Measurements from ENCODE around the gene CFAP46.
"Not testable (repeated sequence)": the region's sequence is repeated elsewhere in the genome, so short reads cannot be mapped to it uniquely, and the experiment has no call there.

Gene CFAP46

DNA sequence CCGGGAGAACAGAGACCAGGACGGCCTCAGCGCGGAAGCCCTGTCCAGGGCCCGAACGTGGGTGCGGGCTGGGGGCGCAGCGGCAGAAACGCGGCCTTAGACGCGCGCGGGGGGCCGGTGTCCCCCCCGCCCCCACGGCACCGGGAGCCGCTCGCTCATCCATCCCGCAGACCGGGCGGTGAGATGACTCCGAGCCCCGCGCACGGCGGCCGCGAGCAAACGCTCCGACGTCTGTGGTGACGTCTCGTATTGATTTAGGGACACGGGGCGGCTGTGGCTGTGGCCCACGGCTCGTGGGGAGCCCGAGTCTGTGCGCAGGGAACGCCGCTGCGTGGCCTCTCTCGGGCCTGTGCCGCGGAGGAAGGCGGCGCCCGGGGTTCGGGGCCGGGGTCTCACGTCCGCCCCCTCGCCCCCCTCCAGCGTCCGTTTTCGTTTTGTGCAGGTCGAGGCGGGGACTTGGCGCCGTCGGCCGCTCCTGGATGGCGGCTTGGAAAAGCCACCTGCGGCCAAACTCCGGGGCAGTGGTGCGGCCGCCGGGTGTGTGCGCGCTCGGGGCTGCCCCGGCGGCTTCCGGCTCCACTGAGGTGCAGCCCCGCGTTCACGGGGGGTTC lies 155.4 kb downstream of the CFAP46 start:
- DNase-seq (ENCODE audit: extremely low spot score, insufficient read length, low read depth) (no peak), FAIRE-seq (no peak)

DNA sequence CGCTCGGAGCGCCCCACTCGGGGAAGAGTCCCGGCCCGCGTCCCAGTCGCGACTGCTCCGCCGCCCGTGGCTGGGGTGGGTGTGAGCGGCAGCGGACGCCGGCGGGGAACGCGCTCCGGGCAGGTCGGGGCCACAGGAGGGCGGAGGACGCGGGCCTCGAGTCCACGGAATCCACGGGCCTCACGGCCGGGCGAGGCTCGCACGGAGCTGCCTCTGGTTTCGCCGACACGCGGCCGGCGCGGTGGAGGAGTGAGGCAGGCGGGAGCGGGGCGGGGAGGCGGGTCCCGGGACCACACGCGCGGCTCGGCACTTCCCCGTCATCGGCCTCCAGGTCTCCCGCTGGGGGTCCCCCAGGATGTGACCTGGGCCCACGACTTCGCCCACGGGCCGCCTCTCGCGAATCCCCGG lies 155.9 kb downstream of the CFAP46 start:
- DNase-seq (ENCODE audit: extremely low spot score, insufficient read length, low read depth) (no peak), FAIRE-seq (no peak)

DNA sequence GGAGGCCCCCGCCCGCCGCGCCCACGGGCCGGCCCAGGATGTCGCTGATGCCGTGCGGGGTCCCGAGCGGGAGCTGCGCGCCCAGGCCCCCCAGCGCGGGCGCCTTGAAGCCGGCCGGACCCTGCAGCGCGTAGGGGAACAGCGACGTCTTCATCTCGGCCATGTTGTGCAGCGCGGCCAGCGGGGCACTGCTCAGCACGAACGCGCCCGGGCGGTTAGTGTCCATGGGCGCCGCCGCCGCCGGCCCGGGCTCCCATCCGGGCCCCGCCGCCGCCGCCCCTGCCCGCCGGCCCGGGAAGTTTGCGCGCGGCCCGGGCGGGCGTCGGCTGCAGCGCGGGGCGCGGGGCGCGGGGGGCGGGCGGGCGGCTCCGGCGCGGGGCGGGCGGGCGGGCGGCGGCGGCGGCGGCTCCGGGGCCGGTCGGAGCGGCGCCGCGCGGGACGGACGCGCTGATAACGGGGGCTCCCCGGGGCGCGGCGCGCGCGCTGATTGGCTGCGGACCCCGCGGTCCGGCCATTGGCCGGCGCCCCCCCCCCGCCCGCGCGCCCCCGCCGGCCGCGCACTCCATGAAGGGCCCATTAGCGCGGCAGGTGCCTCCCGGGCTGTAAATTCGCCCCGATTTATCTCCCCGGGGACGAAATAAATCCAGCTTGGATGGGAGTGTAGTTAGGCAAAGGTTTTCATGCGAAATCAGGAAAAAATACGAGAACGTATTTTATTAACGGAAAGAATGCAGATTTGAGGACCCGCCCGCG lies 156.5 kb downstream of the CFAP46 start, which contains the start of gene NKX6-2:
Gene NKX6-2 (minus strand): TSS at position 425 of the 753 bp plus-strand sequence. CDS start 199 bp downstream, at position 226.
- no peak for DNase-seq (ENCODE audit: extremely low spot score, insufficient read length, low read depth)
- FAIRE-seq: no peak

DNA sequence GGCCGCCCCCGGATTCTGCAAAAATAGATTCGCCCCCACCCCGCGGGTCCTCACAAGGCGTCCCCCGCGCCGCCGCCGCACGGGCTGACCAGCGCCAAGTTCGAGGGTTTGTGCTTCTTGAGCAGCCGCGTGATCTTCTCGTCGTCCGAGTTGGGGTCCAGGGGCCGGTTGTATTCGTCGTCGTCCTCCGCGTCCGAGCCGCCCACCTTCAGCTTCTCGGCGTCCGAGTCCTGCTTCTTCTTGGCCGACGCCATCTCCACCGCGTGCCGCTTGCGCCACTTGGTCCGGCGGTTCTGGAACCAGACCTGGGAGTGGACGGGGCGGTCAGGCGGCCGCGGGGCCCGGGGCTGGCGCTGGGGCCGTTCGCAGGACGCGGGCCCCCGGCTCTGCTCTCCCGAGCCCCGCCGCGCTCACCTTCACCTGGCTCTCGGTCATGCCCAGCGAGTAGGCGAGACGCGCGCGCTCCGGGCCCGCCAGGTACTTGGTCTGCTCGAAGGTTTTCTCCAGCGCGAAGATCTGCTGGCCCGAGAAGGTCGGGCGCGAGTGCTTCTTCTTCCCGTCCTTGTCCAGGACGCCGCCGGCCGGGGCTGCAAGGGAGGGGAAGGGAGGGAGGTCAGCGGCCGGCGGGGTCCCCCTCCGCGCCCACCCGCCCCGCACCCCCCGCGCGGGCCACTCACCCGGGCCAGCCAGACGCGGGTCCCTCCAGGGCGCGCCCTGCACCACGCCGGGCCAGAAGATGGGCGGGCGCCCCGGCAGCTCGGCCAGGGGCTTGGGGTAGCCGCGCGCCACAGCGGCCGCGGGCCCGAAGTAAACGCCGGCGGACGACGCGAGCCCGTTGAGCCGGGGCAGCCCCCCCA lies 157.3 kb downstream of the CFAP46 start:
- FAIRE-seq (no peak), DNase-seq (ENCODE audit: extremely low spot score, insufficient read length, low read depth) (no peak)

GRCh38 chr10:132783940-132784865 lies 158.2 kb downstream of the CFAP46 start:
- no peak for FAIRE-seq
- no peak for DNase-seq (ENCODE audit: extremely low spot score, insufficient read length, low read depth)

DNA sequence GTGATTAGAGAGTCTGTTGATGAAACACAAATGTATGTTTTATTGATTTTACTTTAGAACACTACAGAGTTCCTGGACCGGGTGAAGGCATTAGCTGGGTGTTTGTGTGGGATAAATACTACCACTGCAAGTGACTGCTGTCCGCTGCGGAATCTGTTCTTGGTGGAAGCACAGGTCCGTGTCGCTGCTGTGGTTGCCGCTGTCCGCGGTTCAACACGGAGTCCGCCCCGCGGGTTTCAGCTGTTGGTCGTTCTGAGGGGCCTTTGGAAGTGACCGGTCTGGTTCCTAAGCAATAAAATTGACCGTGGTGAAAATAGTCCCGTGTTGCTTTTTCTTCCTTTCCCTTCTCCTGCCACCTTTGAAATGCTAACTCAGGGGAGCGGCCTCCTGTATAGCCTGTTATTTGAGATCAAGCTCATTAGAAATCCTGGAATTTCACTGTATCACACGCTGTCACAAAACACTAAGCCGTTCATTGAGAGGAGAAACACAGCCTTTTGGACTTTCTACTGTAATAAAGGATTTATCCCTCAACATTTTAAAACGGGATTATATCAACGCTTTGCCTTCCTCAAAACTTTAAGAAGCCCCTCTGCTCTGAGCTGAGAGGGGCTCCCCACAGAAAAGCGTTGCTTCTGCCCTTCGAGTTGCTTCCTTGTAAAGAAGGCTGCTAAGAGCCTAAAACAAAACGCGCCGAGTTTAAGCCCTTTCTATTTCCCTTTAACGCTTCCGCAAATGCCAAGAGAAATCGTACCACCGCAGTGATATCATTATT lies 159.0 kb downstream of the CFAP46 start:
- DNase-seq (ENCODE audit: extremely low spot score, insufficient read length, low read depth) (no peak), FAIRE-seq (no peak)

- no peak for FAIRE-seq
- no peak for DNase-seq (ENCODE audit: extremely low spot score, insufficient read length, low read depth)
Measured at GRCh38 chr10:132781556-132781955, 160.8 kb downstream of the CFAP46 start.

DNA sequence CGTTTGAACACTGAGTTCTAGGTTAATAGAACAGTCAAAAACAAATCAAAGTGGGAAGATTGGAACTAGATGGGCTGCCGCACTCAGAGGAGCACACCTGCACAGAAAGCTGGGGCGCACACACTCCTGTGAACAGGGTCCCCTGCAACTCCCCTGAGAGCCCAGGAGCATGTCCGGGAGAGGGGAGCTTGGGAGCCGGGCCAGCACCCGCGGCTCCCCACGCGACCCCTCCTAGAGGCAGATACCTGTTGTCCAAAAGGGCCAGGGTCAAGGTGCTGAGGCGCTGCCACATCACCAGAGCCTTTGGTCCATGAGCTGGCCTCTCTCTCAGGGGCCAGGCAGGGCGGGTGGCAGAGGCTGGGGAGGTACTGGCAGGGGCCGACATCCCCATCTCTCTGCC lies 162.0 kb downstream of the CFAP46 start:
- no peak for DNase-seq (ENCODE audit: extremely low spot score, insufficient read length, low read depth)
- no peak for FAIRE-seq

DNA sequence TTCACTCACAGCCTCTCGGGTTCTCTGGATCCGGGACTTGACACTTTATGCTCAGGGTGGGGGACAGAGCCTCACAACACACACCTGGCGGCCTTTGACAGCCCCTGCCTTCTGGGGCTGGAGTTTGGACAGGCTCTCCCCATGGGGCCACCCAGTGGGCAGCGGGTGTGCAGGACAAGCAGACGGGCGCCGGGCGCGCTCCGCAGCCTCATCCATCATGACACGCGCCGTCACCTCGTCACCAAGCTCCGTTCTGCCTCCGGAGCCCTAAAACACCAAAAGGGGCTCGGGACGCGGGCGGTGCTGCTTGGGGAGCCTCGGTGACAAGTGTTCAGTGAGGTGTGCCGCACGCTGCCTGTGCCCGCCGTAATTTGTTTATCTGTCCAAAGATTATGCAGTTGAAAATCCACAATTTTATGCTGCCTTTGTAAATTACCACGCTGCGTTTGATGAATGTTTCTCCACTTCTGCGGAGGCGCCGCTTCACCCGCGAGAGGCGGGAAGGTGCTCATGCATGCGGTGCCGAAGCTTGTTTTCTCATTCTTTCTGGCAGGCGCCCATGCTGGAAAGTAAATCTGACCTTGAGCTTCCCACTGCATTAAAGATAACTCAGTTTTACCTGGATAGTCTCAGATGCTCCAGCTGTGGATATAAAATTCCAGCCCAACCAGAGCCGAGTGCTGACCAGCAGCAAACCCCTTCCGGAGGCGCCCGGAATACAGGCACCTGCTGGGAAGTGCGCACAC lies 162.6 kb downstream of the CFAP46 start:
- FAIRE-seq: no peak

GRCh38 chr10:132777441-132777840 lies 164.9 kb downstream of the CFAP46 start:
- no peak for FAIRE-seq

More for the DNA sequence above, 162.6 kb downstream of the CFAP46 start:
- no peak for DNase-seq (ENCODE audit: extremely low spot score, insufficient read length, low read depth)

GRCh38 chr10:132776821-132777220 lies 165.5 kb downstream of the CFAP46 start:
- DNase-seq (ENCODE audit: extremely low spot score, insufficient read length, low read depth): no peak
- no peak for FAIRE-seq

More at GRCh38 chr10:132777441-132777840, 164.9 kb downstream of the CFAP46 start:
- no peak for DNase-seq (ENCODE audit: extremely low spot score, insufficient read length, low read depth)

GRCh38 chr10:132776186-132776585 lies 166.2 kb downstream of the CFAP46 start:
- DNase-seq (ENCODE audit: extremely low spot score, insufficient read length, low read depth) (no peak), FAIRE-seq (no peak)

DNA sequence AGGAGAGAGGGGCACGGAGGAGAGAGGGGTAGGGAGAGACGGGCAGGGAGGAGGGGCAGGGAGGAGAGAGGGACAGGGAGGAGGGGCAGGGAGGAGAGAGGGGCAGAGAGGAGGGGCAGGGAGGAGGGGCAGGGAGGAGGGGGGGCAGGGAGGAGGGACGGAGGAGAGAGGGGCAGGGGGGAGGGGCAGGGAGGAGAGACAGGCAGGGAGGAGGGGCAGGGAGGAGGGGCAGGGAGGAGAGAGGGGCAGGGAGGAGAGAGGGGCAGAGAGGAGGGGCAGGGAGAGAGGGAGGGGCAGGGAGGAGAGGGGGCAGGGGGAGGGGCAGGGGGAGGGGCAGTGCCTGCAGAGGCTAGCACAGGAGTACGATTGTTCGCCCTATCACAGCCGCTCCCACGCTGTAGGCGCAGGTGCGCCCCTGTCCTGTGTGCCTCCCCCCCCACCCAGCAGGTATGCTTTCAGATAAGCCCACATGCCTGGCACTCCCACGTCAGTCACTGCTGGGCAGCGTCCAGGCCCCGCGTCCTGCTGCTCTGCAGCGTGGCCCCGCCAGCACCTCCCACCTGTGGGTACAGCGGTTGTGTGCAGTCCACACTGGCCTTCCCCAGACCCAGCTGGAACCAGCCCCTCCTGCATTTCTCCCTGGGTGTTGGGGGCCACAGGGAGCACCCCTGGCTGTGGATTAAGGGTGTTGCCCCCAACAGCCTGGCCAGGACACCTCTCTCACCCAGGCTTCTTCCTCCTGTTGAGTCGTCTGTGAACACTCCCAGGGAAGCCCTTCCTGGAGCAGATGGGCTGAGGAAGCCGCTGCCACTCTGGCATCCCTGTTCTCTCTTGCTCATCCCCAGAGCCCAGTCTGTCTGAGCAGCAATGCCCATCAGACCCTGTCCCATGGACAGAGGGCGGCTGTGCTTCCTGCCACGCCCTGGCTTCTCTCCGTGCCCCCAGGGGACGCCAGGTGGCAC lies 167.2 kb downstream of the CFAP46 start:
- no peak for FAIRE-seq
- no peak for DNase-seq (ENCODE audit: extremely low spot score, insufficient read length, low read depth)

DNA sequence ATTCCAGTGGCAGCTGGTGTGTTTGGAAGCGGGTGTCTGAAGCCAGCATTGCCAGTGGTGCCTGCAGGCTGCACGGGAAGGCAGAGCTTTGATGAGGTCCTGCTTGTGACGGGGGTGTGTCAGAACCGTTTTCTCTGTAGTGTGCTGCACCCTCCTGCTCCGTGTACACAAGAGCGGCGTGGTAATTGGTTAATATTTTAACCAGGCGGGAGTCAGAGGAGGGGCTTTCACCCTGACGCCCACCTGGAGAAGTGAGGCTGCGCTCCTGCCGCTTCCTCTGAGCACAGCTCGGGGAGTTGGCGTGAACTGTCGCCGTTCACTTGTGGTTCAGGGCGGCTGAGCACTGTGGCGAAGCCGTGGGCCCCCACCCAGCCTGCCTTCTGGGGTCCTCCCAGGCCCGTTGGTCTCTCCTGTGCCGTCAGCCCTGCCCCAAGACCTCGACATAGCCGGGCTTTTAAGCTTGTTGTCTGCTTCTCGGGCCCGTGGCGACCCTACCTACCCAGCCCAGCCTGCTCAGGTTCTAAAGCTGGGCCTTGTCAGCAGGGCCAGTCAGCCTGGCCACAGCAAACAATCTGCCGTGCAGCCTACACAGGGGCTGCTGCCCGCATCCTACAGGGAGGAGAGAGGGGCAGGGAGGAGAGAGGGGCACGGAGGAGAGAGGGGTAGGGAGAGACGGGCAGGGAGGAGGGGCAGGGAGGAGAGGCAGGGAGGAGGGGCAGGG lies 168.0 kb downstream of the CFAP46 start:
- no peak for DNase-seq (ENCODE audit: extremely low spot score, insufficient read length, low read depth)
- no peak for FAIRE-seq

DNA sequence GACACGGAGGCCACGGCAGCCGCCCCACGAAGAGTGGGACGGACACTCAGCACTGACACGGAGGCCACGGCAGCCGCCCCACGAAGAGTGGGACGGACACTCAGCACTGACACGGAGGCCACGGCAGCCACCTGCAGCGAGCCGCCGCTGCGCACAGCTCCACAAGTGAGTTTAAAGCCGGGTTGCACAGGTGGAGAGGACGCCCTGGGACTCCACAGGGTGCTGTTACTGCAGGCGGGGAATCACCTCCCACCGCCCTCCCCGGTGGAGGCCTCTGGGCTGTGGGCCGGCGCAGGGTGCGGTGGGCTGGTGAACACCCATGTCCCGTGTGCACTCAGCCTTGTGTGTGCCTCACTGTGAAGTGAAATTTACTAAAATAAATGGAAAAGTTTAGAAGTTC lies 169.6 kb downstream of the CFAP46 start:
- FAIRE-seq: not testable (repeated sequence)

More for the DNA sequence above, 169.6 kb downstream of the CFAP46 start:
- DNase-seq (ENCODE audit: extremely low spot score, insufficient read length, low read depth): not testable (repeated sequence)

All from GM18507 (cell line).